GM21515 (cell line): ENCODE data around the gene CD19.
A peak's percentile ranks its signal among the peaks of the same experiment; 100 is the strongest.
"Not testable (repeated sequence)": the region's sequence is repeated elsewhere in the genome, so short reads cannot be mapped to it uniquely, and the experiment has no call there.

ENCODE experiments used
- ATAC-seq: cut with Tn5 transposase; IDR thresholded peaks from one replicate; pipeline ENCODE4 v1.9.1; 2021; ENCODE audit not compliant: unreplicated experiment

CD19 gene

DNA sequence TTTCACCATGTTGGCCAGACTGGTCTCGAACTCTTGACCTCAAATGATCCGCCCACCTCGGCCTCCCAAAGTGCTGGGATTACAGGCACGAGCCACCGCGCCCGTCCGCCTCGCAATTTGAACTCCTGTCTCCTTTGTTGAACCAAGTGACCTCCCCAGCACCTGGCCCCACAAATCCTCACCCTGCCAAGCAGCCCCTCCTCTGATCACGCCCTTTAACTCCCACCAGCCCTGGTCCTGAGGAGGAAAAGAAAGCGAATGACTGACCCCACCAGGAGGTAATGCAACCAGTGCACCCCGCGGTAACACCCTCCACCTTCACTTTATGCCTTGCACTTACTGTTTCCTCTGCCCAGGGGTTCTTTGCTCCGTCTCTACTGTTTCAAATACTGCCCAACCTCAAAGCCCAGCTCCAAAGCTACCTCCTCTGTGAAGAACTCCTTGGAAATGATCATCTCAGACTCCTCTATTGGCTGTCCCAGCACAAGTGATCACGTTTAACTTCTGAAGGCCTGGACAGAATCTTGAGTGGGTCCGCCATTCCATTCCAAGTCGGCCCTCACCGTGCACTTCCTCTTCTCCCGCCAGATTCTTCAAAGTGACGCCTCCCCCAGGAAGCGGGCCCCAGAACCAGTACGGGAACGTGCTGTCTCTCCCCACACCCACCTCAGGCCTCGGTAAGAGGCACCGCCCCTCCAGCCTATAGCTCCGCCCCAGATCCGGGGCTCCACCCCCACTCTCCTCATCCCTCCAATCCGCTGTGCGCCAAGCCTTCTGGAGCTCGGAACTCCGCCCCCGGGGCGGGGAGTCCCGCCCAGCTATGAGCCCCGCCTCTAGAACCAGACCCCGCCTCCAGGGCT lies 4.4 kb downstream of the CD19 start:
- peak; percentile 53 for ATAC-seq

DNA sequence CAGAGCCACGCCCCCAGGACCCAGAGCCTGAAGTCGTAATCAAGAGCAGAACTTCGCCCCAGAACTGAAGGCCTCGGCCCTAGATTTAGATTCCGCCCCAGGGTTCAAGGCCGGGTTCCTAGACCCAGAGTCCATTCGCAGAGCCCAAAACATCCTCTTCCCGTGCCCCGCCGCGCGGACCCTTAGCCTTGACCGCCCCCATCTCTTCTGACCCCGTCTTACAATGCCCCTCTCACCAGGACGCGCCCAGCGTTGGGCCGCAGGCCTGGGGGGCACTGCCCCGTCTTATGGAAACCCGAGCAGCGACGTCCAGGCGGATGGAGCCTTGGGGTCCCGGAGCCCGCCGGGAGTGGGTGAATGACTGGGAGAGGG lies 5.0 kb downstream of the CD19 start:
- no peak for ATAC-seq

DNA sequence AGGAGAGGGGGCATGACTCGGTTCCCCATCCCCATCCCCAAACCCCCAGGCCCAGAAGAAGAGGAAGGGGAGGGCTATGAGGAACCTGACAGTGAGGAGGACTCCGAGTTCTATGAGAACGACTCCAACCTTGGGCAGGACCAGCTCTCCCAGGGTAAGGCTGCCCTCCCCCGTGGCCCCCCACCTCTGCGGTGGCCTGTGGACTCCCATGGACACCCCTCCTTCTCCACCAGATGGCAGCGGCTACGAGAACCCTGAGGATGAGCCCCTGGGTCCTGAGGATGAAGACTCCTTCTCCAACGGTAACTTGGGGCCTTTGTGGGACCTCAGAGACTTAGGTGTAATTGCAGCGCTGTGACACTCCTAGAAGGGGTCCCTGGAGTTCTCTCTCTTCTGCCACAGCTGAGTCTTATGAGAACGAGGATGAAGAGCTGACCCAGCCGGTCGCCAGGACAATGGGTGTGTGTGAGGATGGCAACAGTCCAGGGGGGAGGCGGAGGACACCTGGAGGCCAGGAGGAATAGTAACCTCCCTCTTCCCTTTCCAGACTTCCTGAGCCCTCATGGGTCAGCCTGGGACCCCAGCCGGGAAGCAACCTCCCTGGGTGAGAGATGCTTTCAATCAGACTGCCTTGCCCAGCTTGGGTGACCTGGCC lies 5.6 kb downstream of the CD19 start:
- ATAC-seq: no peak

DNA sequence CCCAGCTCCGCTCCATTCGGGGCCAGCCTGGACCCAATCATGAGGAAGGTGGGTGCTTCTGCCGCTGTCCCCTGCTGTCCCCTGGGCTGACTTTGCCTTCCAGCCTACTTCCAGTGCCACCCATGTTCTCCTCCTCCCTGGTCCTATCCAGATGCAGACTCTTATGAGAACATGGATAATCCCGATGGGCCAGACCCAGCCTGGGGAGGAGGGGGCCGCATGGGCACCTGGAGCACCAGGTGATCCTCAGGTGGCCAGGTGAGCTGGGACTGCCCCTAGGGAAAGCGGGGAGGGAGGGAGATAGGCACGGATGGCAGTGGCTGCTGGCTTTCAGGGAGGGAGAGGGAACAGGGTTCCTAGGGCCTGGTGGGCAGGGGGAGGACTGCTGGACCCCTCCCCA lies 7.0 kb downstream of the CD19 start:
- ATAC-seq: no peak

DNA sequence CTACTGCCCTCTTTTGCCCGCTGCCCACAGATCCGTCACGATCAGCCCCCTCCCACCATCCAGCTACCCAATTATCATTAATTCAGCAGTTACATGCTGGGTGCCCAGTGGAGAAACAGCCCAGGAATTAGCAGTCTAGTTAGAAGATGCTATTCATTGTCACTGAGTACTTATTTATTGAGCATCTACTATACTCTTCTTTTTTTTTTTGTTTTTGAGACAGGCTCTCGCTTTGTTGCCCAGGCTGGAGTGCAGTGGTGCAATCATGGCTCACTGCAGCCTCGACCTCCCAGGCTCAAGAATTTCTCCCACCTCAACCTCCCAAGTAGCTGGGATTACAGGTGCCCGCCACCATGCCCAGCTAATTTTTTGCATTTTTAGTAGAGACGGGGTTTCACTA lies 8.1 kb downstream of the CD19 start:
- not testable (repeated sequence) for ATAC-seq

DNA sequence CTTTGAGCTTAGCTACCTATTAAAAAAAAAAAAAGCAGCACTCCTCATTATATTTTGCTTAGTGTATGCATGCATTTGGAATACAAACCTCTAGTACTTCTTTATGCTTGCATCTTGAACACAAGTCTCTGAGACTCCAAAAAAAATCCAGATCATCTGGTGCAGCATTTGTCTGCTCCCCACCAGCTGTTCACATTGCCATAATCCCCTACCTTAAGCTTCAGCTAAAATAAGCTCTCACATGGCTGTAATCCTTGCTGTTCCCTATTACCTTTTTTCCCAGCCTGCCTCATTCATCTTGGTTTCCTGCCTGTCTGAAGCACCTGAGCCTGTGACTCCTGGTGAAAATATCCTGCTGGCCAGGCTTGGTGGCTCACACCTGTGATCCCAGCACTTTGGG lies 11.5 kb downstream of the CD19 start:
- no peak for ATAC-seq

DNA sequence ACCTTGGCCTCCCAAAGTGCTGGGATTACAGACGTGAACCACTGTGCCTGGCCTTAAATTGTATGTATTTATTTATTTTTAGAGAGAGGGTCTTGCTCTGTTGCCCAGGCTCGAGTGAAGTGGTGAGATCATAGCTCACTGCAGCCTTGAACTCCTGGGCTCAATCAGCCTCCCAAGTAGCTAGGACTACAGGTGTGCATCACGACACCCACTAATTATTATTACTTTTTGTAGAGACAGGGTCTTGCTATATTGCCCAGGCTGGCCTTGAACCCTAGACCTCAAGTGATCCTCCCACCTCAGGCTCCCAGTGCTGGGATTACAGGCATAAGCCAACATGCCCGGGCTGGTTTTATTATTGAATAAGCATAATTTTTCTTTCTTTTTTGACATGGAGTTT lies 14.9 kb downstream of the CD19 start:
- no peak for ATAC-seq

DNA sequence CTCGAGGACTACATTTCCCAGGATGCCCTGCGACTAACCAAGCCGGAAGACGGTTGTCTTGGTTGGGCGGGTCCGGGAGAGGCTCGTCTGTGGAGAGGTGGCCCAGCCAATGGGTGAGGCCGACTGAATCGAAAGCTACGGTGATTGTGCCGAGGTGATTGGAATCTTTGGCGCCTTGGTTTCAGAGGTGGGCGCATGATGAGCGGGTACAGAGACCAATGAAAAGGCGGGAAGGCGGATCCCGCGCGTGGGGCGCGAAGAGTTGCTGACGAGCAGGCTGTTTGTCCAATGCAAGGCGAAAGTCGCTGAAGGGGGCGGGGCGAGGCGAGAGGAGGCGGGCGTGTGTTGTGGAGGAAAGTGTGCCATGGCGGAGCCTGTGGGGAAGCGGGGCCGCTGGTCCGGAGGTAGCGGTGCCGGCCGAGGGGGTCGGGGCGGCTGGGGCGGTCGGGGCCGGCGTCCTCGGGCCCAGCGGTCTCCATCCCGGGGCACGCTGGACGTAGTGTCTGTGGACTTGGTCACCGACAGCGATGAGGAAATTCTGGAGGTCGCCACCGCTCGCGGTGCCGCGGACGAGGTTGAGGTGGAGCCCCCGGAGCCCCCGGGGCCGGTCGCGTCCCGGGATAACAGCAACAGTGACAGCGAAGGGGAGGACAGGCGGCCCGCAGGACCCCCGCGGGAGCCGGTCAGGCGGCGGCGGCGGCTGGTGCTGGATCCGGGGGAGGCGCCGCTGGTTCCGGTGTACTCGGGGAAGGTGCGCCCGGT lies 19.1 kb downstream of the CD19 start, which contains the start of gene NFATC2IP:
TSS of gene NFATC2IP (plus strand) at position 290 of the 762 bp plus-strand sequence. CDS start at position 365, 75 bp downstream.
- ATAC-seq: peak; percentile 90

DNA sequence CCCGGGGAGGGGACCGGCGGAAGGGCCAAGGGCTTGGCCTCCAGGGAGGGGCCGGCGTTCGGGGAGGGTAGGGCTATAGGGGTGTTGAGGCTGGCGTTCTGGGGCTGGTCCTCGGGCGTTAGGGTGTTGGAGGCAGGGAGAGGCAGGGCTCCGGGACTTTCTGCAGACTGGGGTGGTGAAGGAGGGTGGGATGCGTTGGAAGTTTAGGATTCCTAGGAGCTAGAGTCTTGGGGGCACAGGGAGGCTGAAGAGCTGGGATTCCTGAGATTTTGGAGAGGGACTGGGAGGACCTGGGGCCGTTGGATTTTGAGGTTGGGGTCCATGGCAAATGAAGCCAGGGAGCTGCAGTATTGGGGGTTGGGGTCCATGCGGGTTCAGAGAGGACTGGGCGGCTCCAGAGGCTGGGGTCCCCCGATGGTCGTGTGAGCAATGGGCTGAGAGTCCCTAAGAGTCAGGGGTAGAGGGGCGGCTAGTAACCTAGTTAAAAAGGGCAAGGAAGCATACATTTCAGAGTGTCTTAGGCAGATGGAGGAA lies 19.7 kb downstream of the CD19 start:
- no peak for ATAC-seq

DNA sequence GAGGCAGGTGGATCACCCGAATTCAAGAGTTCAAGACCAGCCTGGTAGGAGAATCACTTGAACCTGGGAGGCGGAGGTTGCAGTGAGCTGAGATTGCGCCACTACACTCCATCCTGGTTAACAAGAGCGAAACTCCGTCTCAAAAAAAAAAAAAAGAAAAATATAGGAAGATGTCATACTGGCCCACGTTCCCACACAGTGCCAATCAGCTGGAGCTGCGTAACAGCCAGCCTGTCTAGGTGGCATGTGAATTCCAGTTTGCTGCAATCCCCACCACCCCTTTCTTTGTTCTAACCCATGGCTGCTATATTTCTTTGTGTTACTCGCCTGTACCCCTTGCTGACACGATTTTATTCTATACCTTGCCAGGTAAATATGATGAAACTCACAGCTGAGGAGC lies 26.4 kb downstream of the CD19 start:
- no peak for ATAC-seq

DNA sequence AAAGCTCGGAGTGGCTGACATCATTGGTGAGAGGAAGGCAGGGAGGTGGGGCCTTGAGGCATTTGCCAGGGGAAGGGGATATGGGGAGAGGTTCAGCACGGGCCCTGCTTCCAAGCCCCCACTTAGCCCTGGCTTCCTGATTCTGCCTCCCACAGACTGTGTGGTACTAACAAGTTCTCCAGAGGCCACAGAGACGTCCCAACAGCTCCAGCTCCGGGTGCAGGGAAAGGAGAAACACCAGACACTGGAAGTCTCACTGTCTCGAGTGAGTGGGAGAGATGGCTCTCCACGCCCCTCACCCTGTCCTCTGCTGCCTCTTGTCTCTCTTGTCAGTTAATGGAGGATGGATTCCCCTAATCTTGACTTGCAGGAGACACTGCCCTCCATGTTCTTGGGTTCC lies 27.1 kb downstream of the CD19 start:
- ATAC-seq: no peak

DNA sequence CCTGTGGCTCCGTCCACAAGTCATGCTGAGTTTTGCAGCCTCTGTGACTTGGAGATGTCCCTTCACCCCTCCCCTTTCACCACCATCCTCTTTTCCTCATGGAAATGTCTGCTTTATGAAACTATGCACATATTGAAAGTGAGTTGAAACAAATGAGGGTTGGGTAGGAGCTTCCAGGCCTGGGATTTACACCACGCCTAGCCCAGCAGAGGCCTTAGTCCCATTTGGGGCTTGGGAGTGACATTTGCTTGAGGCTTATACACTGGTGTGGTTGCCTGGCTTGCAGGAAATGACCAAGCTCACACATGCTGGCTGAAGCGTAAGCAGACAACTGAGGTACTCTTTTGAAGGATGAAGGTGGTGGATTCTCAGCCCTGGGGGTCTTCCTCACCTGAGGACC lies 32.3 kb downstream of the CD19 start:
- ATAC-seq: no peak

DNA sequence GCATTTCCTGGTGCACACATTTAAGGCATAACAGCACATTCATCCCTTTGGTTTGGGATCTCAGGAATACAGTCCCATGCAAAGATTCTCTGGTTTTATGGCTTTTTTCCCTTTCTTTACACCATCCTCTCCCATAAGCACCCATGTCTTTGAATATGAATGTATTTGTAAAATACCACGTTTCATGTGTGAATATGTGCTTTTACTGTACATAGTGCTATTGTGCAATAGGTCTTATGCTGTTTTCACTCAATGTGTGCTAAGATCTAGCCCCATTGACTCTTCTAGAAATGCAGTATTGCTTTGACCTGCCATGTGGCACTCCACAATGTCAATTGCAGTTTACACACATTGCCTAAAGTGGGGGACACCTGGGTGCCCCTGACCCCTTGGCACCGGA lies 32.7 kb downstream of the CD19 start:
- no peak for ATAC-seq

DNA sequence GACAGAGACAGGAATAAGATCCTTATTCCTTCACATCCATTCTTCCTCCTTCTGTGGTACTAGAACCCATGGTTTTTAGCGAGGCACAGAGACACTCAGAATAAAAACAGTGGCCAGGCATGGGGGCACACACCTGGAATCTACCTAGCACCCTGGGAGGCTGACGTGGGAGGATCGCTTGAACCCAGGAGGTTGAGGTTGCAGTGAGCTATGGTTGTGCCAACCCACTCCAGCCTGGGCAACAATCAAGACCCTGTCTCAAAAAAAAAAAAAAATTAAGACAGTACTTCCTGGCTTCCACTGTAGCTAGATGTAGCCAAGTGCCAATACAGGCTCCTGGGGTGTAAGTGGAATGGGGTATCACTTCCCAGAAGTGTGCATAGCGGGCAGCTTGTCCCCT lies 35.4 kb downstream of the CD19 start:
- ATAC-seq: no peak

DNA sequence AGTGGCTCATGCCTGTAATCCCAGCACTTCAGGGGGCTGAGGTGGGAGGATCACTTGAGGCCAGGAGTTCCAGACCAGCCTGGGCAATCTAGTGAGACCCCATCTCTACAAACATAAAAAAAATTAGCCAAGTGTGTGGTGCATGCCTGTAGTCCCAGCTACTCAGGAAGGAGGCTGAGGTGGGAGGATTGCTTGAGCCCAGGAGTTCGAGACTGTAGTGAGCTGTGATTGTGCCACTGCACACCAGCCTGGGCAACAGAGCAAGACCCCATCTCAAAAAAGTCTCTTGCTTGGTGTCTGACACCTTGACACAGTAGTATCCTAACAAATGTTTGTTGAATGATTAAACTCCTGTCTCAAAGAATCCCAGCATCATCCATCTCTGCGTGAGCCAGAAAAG lies 37.9 kb downstream of the CD19 start:
- not testable (repeated sequence) for ATAC-seq

DNA sequence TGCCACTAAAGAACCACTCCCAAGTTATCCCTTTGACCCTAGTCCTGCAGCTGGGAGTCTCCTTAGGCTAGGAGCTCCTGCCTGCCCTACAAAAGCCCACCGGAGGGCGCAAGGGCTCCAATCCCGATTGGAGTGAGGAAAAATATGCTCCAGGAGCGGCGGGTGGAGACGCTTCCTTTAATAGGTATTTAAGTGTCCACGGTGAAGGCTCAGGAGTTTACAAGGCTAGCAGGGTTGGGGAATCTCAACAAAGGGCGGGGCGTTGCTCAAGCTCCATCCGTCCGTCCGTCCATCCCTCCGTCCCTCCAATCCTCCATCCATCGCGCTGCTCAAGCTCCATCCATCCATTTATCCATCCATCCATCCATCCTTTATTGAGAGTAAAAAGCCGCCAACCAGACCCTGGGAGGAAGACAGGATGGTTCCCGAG lies 42.3 kb downstream of the CD19 start:
- ATAC-seq: peak; percentile 15

DNA sequence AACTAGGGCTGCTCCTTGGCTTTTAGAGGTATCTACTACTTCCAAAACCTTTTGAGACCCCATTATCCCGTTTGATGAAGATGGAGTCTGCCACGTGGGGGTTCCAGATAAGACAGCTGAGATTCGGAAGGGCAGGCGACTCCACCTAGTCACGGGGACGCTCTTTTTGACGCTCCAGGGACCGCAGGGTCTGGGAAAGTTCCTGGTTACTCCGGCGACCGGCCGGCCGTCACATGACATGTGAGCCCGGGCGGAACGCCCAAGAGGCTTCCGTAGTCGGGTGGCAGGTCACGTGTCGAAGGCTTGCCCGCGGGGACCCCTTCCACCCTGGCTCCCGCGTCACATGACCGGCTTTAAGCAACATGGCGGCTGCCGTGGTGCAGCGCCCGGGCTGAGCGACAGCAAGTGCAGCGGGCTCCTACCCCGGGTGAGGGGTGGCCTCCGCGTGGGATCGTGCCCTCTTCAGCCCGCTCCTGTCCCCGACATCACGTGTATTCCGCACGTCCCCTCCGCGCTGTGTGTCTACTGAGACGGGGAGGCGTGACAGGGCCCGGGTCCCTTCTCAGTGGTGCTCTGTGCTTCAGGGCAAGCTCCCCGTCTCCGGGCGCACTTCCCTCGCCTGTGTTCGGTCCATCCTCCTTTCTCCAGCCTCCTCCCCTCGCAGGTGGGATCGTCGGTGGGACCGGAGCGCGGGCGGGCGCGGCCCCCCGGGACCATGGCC lies 42.8 kb downstream of the CD19 start, which contains the start of gene SPNS1:
TSS of gene SPNS1 (plus strand) at position 342 of the 721 bp plus-strand sequence. CDS start at position 716, 374 bp downstream.
- ATAC-seq: peak; percentile 79

DNA sequence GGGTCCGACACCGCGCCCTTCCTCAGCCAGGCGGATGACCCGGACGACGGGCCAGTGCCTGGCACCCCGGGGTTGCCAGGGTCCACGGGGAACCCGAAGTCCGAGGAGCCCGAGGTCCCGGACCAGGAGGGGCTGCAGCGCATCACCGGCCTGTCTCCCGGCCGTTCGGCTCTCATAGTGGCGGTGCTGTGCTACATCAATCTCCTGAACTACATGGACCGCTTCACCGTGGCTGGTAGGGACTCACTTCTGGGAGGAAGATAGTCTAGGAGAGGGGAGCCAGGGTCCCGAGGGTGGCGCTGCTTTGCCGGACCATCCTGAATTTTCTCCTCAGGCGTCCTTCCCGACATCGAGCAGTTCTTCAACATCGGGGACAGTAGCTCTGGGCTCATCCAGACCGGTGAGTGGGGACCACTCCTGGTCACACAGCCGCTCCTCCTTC lies 43.4 kb downstream of the CD19 start:
- no peak for ATAC-seq

DNA sequence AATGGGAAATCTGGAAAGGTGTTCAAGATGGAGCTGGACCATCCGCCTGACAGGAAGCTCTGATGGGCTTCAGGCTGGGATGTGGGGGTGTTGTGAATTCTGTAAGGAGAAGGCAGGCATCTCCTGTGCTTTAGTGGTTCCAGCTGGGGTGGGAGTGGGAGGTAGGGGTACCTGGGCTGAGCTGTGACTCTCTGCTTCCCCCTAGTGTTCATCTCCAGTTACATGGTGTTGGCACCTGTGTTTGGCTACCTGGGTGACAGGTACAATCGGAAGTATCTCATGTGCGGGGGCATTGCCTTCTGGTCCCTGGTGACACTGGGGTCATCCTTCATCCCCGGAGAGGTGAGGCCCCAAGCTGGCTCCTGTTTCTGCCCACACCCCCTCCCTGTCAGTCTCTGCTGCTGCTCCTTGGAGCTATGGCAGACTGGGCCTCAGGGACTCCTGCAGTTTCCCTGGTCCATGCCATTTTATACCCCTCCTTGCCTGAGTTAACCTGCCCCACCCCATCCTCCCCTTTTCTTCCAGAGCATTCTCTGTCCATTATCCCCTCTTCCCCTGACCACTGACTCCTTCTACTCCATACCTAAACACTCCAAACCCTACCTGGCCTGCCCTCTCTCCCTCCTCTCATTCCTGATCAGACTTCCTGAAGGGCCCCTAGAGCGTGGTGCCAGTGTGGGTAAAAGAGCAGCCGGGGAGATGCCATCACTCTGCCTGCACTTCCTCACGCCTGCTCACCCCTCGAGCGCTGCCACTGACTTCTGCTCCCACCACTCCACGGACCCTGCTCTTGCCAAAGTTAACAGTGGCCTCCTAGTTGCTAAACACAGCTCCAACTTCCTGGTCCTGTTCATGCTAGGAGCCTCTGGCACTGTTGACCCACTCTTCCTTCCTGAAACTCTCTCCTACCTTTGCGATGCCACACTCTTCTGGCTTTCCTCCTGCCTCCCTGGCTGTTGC lies 46.2 kb downstream of the CD19 start:
- ATAC-seq: no peak
